Activated CD8-positive, alpha-beta memory T cell treated with anti-CD3 and anti-CD28 coated beads for 36 hours (primary cell): Measurements from ENCODE around the gene LRP4. TPM values are rescaled to one million over a fixed set of nuclear protein-coding genes. Genes with fewer than 3 reads are reported as not detected.

Source experiments
- CTCF ChIA-PET: fragments of 350-600 bp; sonication (Branson Sonifier 250); formaldehyde crosslinking; loops from one replicate; lab custom pipeline; 2021; ENCODE audit warnings: antibody characterized with exemption; lab: Charles Lee
- POLR2A ChIA-PET: fragments of 350-600 bp; sonication (Branson Sonifier 250); formaldehyde crosslinking; loops from one replicate; lab custom pipeline; 2021; ENCODE audit warnings: antibody characterized with exemption; lab: Charles Lee
- total RNA-seq, 2 experiments: library from RNA; stranded (reverse); gene quantifications; one replicate each; pipeline ENCODE4 v1.2.3, GENCODE V29; 2021

The LRP4 gene
- total RNA-seq, 2 experiments from 2014 or later = 0.19 to 0.38 TPM

DNA sequence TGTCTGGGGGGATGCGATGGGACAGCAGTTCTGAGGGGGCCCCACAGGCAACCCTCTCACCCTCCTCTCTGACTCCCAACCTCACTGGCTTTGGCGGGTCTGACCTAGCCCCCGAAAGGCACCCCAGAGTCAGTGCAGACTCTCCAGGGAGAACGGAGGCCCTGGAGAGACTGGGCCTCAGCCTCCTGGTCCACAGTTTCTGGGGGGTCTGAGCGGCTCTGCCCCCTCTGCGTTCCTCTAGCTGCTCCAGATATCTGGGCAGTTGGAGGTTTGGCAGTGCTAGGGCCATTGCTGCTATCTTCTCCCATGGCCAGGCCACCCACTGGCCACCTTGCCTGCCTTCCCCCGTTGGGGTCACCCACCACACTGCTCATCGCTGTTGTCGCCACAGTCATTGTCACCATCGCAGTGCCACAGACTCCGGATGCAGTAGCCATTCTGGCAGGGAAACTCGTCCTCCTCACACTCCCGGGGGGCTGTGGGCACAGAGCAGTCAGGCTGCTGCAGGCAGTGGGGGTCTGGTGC is 18.8 kb downstream of the LRP4 start:
- ChIA-PET POLR2A (no interaction called here), CTCF (interaction anchor here (0.9 kb wide), 1 partner anchor 253 kb away, joined by 3 read pairs; no protein-coding TSS in a partner anchor)

- CTCF ChIA-PET = interaction anchor here (0.9 kb wide), 1 partner anchor 255 kb away, joined by 3 read pairs; no protein-coding TSS in a partner anchor
- POLR2A ChIA-PET = interaction anchor here (0.6 kb wide), 1 partner anchor 510 kb away, joined by 5 read pairs; no protein-coding TSS in a partner anchor
These were observed 19.8 kb downstream of the LRP4 start for GRCh38 chr11:46898396-46899095.

GRCh38 chr11:46896719-46897406 is 21.5 kb downstream of the LRP4 start:
- POLR2A ChIA-PET = no interaction called here
- CTCF ChIA-PET = interaction anchor here (1.2 to 1.6 kb wide), 2 partner anchors 256 to 266 kb away, joined by 4 to 8 read pairs; no protein-coding TSS in a partner anchor

GRCh38 chr11:46895821-46896220 is 22.5 kb downstream of the LRP4 start:
- ChIA-PET CTCF (interaction anchor here (1.2 to 1.6 kb wide), 2 partner anchors 257 to 267 kb away, joined by 4 to 8 read pairs; no protein-coding TSS in a partner anchor), POLR2A (no interaction called here)

DNA sequence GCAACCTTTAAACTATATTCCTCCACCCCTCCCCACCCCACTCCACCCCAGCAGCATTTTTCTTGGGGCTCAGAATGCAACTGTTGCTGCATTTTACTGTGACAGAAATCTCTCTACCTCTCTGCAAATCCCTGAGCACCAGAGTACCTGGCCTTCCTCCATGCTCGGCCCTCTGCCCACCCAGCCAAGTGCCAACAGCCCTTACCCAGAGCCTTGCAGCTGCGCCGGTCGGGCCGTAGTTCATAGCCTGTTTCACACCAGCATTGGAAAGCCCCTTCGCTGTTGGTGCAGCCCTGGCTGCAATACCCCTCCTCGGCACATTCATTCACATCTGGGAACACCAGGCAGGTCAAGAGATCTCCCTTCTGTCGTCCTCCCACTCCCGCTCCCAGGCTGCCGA is 23.4 kb downstream of the LRP4 start:
- ChIA-PET POLR2A (no interaction called here), CTCF (interaction anchor here (1.2 to 1.3 kb wide), 2 partner anchors 19 to 259 kb away, joined by 3 to 4 read pairs; no protein-coding TSS in a partner anchor)

GRCh38 chr11:46894506-46894905 is 23.8 kb downstream of the LRP4 start:
- ChIA-PET CTCF (interaction anchor here (1.2 to 1.3 kb wide), 2 partner anchors 18 to 259 kb away, joined by 3 to 4 read pairs; no protein-coding TSS in a partner anchor), POLR2A (no interaction called here)

DNA sequence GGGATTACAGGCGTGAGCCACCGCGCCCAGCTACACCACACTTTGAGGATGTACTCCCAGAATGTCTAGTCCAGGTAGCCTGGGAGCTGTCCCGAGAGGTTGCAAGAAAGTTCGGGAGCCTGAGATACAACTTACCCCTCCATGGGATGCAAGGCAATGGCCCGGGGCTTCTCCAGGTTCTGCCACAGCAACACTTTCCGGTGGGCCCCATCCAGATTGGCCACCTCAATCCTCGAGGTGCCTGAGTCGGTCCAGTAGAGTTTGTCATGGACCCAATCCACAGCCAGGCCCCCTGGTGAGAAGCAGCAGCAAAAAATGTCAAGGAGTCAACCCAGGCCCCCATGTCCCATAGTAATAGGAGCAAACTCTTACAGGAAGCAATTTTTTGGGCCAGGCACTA is 25.5 kb downstream of the LRP4 start:
- ChIA-PET CTCF (interaction anchor here (0.7 to 1.6 kb wide), 2 partner anchors 260 to 269 kb away, joined by 3 to 7 read pairs; no protein-coding TSS in a partner anchor), POLR2A (no interaction called here)

GRCh38 chr11:46892109-46892508 is 26.2 kb downstream of the LRP4 start:
- POLR2A ChIA-PET = no interaction called here
- CTCF ChIA-PET = interaction anchor here (0.7 to 1.6 kb wide), 4 partner anchors 257 to 300 kb away, joined by 3 to 7 read pairs (median 3); no protein-coding TSS in a partner anchor

GRCh38 chr11:46890665-46891064 is 27.7 kb downstream of the LRP4 start:
- POLR2A ChIA-PET = no interaction called here
- CTCF ChIA-PET = interaction anchor here (1.2 kb wide), 1 partner anchor 262 kb away, joined by 5 read pairs; no protein-coding TSS in a partner anchor

GRCh38 chr11:46889689-46890475 is 28.5 kb downstream of the LRP4 start:
- ChIA-PET POLR2A (no interaction called here), CTCF (interaction anchor here (1.2 kb wide), 1 partner anchor 263 kb away, joined by 5 read pairs; no protein-coding TSS in a partner anchor)

DNA sequence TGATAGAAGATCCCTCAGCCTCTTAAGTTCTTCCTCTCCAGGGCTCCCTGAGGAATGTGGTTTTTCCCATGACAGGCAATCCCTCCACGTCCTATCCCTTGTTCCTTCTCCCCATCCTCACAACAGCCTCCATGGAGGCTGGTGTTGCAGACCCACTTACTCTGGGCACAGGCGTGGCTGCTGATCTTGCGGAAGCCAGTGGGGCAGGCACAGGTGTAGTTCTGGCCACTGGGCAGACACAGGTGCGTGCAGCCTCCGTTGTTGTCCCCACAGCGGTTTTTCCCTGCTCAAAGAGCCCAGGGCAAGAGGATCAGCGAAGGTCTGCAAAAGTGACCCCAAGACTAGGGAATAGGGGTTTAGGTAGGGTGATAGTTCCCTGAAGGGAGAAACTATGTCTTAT is 29.1 kb downstream of the LRP4 start:
- CTCF ChIA-PET = no interaction called here
- POLR2A ChIA-PET = no interaction called here

DNA sequence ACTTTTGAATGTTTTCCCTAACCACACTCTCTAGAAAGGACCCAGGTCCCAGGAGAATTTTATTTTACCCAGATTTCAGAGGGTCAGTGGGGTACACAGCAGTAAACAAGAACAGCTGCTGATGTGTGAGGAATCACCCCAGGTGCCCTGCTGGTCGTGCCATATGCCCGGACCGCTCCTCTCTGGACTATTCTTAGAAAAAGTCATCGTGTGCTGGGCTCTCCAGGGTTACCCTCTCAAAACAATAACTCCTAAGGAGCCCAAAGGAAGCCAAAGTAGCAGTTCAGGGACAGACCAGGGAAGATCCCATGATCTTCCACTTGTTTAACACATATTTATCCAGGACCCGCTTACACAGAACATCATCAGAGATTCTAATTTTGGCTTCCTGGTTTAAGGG is 29.7 kb downstream of the LRP4 start:
- POLR2A ChIA-PET = no interaction called here
- CTCF ChIA-PET = interaction anchor here (0.7 to 1.3 kb wide), 2 partner anchors 264 to 523 kb away, joined by 3 to 5 read pairs; no protein-coding TSS in a partner anchor

DNA sequence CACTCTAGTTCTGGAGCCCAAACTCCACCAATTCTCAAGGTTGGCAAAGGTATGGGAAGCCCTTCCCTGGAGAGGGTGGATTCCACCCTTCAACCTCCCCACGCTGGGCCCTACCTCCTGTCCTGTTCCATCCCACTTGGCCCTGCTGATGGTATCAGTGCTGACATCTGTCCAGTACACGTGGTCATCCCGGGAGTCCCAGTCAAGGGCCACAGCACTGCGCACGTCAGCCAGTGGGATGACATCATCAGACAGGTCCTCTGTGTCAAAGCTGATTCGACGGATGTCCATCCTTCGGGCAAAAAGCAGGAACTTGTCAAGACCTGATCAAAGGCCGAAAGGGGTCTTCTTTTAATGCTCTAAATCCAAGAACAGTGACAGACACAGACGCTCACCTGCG is 32.1 kb downstream of the LRP4 start:
- POLR2A ChIA-PET = no interaction called here

DNA sequence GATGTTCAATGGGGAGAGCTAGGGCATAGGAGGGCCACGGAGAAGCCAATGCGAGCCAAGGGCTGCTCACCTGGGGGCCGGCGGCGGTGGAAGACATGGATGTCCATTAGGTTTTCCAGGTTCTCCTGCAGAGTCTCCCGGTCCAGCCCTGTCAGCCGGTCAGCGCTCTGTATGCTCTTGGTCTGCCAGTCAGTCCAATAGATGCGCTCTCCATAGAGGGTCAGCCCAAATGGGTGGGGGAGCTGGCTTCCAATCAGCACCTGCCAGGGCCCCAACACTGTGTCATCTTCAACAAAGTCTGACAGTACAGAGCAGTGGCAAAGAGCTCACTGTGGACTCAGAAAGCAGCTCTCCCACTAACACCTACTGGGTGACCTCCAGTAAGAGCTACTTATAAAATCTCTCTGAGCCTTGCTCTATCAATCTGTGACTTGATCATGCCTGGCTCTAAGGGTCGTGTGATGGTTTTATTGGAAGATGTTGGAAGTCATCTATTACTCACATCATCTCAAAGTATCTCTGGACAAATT is 39.2 kb downstream of the LRP4 start:
- CTCF ChIA-PET = no interaction called here
- POLR2A ChIA-PET = no interaction called here

More for the DNA sequence above, 32.1 kb downstream of the LRP4 start:
- CTCF ChIA-PET = interaction anchor here (1.5 kb wide), 1 partner anchor 267 kb away, joined by 4 read pairs; no protein-coding TSS in a partner anchor

- ChIA-PET POLR2A (no interaction called here), CTCF (no interaction called here)
These were observed 40.8 kb downstream of the LRP4 start for GRCh38 chr11:46877580-46877979.

- POLR2A ChIA-PET = no interaction called here
- CTCF ChIA-PET = interaction anchor here (1.1 kb wide), 1 partner anchor 18 kb away, joined by 3 read pairs; no protein-coding TSS in a partner anchor
These were observed 41.9 kb downstream of the LRP4 start for GRCh38 chr11:46876471-46876870.

- POLR2A ChIA-PET = no interaction called here
- CTCF ChIA-PET = interaction anchor here (0.6 kb wide), 1 partner anchor 19 kb away, joined by 3 read pairs; no protein-coding TSS in a partner anchor
These were observed 43.8 kb downstream of the LRP4 start for GRCh38 chr11:46874586-46874985.

DNA sequence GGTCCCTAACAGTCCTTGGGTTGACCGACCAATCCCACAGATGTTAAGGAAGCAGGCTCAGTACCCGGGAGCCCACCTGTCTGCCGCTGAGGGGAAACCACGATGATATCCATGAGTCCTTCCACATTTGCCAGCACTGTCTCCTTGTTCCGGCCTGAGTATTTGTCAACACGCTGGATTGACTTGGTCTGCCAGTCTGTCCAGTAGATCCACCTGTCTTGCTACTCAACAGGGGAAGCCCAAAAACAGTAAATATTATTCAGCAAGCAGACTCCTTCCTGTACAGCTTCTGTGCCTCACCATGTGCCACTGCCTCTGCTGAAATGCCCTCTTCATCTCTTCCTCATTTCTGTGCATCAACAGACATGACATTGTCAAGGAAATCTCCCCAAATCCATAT is 49.4 kb downstream of the LRP4 start:
- POLR2A ChIA-PET = no interaction called here

More for the DNA sequence above, 49.4 kb downstream of the LRP4 start:
- CTCF ChIA-PET = no interaction called here
